Adrenal gland (tissue), 12 donors: ENCODE results near the gene LRRTM1. TPM values are rescaled to one million over a fixed set of nuclear protein-coding genes. Genes with fewer than 3 reads are reported as not detected.

Experiments used
- DNase-seq, 7 donors: peaks; one replicate each; pipeline ENCODE4 v3.0.0-alpha.2; 2019 to 2020
- H3K27ac ChIP-seq, 5 donors: fragments of 200-600 bp; sonication (generic) in 4 of 5; 1 replicate in 3 of 5; 2 replicates in 2 of 5; pipeline versions ENCODE4 v1.5.1 to v1.8.0; 2016 to 2020; ENCODE audit warnings: mild to moderate bottlenecking in 1 of 5
- H3K27me3 ChIP-seq: fragments of 200-600 bp; 2 replicates; pipeline ENCODE4 v1.8.0; 2021
- H3K36me3 ChIP-seq, 2 donors: fragments of 200-600 bp; replicated peaks in 1 of 2; 1 replicate in 1 of 2; 2 replicates in 1 of 2; pipeline versions ENCODE4 v1.5.1 to v1.8.0; 2018 to 2022
- H3K4me1 ChIP-seq, 2 donors: fragments of 200-600 bp; replicated peaks in 1 of 2; 1 replicate in 1 of 2; 2 replicates in 1 of 2; pipeline versions ENCODE4 v1.5.1 to v1.8.0; 2018 to 2021
- H3K4me3 ChIP-seq, 4 donors: fragments of 200-600 bp; sonication (generic) in 3 of 4; one replicate each; pipeline ENCODE4 v1.5.1; 2016 to 2018
- H3K9me3 ChIP-seq, 3 donors: fragments of 200-600 bp; sonication (generic) in 1 of 3; replicated peaks in 1 of 3; 1 replicate in 2 of 3; 2 replicates in 1 of 3; pipeline versions ENCODE4 v1.5.1 to v1.8.0; 2016 to 2021
- CTCF ChIP-seq, 6 experiments: fragments of 450-650 bp in 4 of 6; fragments of 200-600 bp in 2 of 6; sonication (generic) in 1 of 6; IDR thresholded peaks; 1 replicate in 5 of 6; 2 replicates in 1 of 6; pipeline versions ENCODE4 v1.5.1 to v1.8.0; 2016 to 2021; ENCODE audit warnings: antibody characterized with exemption in 6 of 6, mild to moderate bottlenecking in 2 of 6, moderate library complexity in 1 of 6
- POLR2A ChIP-seq, 2 donors: fragments of 450-650 bp; IDR thresholded peaks; one replicate each; pipeline ENCODE4 v1.6.1; 2017; ENCODE audit warnings: antibody characterized with exemption in 2 of 2, mild to moderate bottlenecking in 2 of 2, moderate library complexity in 1 of 2
- WGBS, 4 donors: extraction: QIAGEN DNeasy Blood & Tissue Kit in 2 of 4; methylation state at CpG; one replicate each; pipeline versions ENCODE4 v1.1.5 to v1.1.7; 2013 to 2017; 5-methylcytosine and 5-hydroxymethylcytosine counted together
- intact Hi-C, 2 donors: fragments of 100-400 bp; cut with DNase I; formaldehyde crosslinking; loops; one replicate each; pipeline versions ENCODE4 v1.14.1 to v1.15.0; 2022 to 2023
- polyA plus RNA-seq, 3 donors: library from polyadenylated mRNA; stranded (reverse); fragments of 200-250 nt in 2 of 3; fragments of 350-450 nt in 1 of 3; fragmentation: Illumina TruSeq in 1 of 3; extraction: RNeasy Lipid Tissue Mini Kit (QIAGEN cat#74804) in 1 of 3; gene quantifications; one replicate each; pipeline ENCODE4 v1.2.3, GENCODE V29; 2013 to 2014
- total RNA-seq, 9 donors: library from RNA; depleted of rRNA in 4 of 9; stranded (reverse); fragments of >200 nt in 4 of 9; fragments of 120-200 nt in 1 of 9; fragmentation: NEBNext Ultra II Directional in 1 of 9; extraction: Animal tissue kit (Norgen Biotek cat#: 25700) in 1 of 9; gene quantifications; one replicate each; pipeline versions ENCODE4 v1.1.0 to v1.2.4, GENCODE V29; 2013 to 2023
- donor health status: healthy with polysubstance abuse.
- donor health status: Bipolar disorder and iron deficiency.
- donor health status: DM: yes; HTN: yes; CAD: no.
- donor health status: DM: no; HTN: no; CAD: no.
- donor health status: DM: no; HTN: no; CAD: no.
- donor health status: DM: yes; HTN: yes; CAD: no.

Gene LRRTM1
- total and polyA plus RNA-seq, 12 donors, result 0.12 to 1.8 (median 0.49) TPM; not detected in 1

DNA sequence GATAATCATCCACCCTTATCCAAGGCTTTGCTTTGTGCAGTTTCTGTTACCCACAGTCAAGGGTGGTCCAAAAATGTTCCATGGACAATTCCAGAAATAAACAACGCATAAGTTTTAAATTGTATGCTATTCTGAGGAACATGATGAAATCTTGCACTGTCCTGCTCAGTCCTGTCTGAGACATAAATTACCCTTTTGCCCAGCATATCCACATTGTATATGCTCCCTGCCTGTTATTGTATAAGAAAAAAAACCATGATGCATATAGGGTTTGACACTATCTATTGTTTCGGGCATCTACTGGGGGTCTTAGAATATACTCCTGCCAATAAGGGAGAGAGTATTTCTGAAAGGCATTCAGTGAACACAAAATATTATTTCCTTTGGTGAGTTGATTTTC, 24.0 kb downstream of the LRRTM1 start:
- intact Hi-C loops, result no loop called here
- Histone ChIP-seq H3K27me3 (no peaks in the 10 kb centered on the region), H3K36me3 (no peaks in the 10 kb centered on the region), H3K9me3 (no peaks in the 10 kb centered on the region), H3K4me1 (no peaks in the 10 kb centered on the region), H3K4me3 (no peak overlapping the region), H3K27ac (no peak overlapping the region)
- WGBS, 4 donors, result 88 to 91% (median 89%) methylated on average over 2 of the region's 2 CpGs
- no peak for DNase-seq
- TF ChIP-seq POLR2A (IDR thresholded peaks at IDR 0.05) (no peak), CTCF (IDR thresholded peaks at IDR 0.05) (no peak)

- no peak for TF ChIP-seq CTCF (IDR thresholded peaks at IDR 0.05)
- no peak for TF ChIP-seq POLR2A (IDR thresholded peaks at IDR 0.05)
- Histone ChIP-seq H3K27ac (no peak overlapping the region), H3K27me3 (no peaks in the 10 kb centered on the region), H3K9me3 (no peaks in the 10 kb centered on the region), H3K4me1 (no peaks in the 10 kb centered on the region), H3K4me3 (no peak overlapping the region), H3K36me3 (no peaks in the 10 kb centered on the region)
- 73 to 77% (median 76%) methylated on average over 5 of the region's 5 CpGs for WGBS, 4 donors
- no peak for DNase-seq
- intact Hi-C loops, result no loop called here
Measured at GRCh38 chr2:80269806-80270205, 34.7 kb downstream of the LRRTM1 start.

GRCh38 chr2:80266231-80266630, 38.3 kb downstream of the LRRTM1 start:
- 68 to 80% (median 74%) methylated on average over 5 to 6 of the region's 6 CpGs for WGBS, 4 donors
- no peaks in the 10 kb centered on the region for H3K4me1 ChIP-seq
- H3K27me3 ChIP-seq, result no peaks in the 10 kb centered on the region
- H3K9me3 ChIP-seq, result no peaks in the 10 kb centered on the region
- no peaks in the 10 kb centered on the region for H3K36me3 ChIP-seq
- DNase-seq, result no peak
- intact Hi-C loops, result no loop called here
- TF ChIP-seq CTCF (IDR thresholded peaks at IDR 0.05), result no peak
- TF ChIP-seq POLR2A (IDR thresholded peaks at IDR 0.05), result no peak
- no peak overlapping the region for H3K27ac ChIP-seq
- H3K4me3 ChIP-seq, result no peak overlapping the region

DNA sequence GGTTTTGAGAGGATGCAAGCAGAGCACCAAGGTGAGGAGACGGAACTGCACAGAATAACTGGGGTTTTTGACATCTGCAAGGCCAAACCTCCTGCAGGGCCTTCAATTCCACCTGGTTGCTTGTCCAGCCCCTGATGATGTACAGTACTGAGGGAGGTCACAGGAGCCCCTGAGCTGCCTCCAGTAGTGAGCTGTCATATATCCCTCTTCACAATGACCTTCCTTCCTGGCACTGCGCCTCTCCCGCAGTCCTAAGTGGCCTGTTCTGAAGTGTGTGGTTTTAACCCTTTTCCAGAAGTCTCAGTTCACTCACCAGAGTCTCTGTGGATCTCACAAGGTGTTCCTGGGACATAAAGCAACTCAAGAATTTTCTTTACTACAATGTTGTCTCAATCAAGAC, 45.3 kb downstream of the LRRTM1 start:
- TF ChIP-seq CTCF (IDR thresholded peaks at IDR 0.05), result no peak
- TF ChIP-seq POLR2A (IDR thresholded peaks at IDR 0.05), result no peak
- H3K4me3 ChIP-seq, result no peak overlapping the region
- H3K27ac ChIP-seq, result no peak overlapping the region
- no peak for DNase-seq
- H3K27me3 ChIP-seq, result no peaks in the 10 kb centered on the region
- H3K36me3 ChIP-seq, result no peaks in the 10 kb centered on the region
- intact Hi-C loops, result no loop called here
- 39 to 52% (median 48%) methylated on average over 3 of the region's 3 CpGs for WGBS, 4 donors
- no peaks in the 10 kb centered on the region for H3K9me3 ChIP-seq
- H3K4me1 ChIP-seq, result no peaks in the 10 kb centered on the region
